ENCODE results near the gene TDRD6. TPM values are rescaled to one million over a fixed set of nuclear protein-coding genes. Genes with fewer than 3 reads are reported as not detected.
A peak's percentile ranks its signal among the peaks of the same experiment; 100 is the strongest.
"Not testable (repeated sequence)": the region's sequence is repeated elsewhere in the genome, so short reads cannot be mapped to it uniquely, and the experiment has no call there.

TDRD6 gene, protein sequence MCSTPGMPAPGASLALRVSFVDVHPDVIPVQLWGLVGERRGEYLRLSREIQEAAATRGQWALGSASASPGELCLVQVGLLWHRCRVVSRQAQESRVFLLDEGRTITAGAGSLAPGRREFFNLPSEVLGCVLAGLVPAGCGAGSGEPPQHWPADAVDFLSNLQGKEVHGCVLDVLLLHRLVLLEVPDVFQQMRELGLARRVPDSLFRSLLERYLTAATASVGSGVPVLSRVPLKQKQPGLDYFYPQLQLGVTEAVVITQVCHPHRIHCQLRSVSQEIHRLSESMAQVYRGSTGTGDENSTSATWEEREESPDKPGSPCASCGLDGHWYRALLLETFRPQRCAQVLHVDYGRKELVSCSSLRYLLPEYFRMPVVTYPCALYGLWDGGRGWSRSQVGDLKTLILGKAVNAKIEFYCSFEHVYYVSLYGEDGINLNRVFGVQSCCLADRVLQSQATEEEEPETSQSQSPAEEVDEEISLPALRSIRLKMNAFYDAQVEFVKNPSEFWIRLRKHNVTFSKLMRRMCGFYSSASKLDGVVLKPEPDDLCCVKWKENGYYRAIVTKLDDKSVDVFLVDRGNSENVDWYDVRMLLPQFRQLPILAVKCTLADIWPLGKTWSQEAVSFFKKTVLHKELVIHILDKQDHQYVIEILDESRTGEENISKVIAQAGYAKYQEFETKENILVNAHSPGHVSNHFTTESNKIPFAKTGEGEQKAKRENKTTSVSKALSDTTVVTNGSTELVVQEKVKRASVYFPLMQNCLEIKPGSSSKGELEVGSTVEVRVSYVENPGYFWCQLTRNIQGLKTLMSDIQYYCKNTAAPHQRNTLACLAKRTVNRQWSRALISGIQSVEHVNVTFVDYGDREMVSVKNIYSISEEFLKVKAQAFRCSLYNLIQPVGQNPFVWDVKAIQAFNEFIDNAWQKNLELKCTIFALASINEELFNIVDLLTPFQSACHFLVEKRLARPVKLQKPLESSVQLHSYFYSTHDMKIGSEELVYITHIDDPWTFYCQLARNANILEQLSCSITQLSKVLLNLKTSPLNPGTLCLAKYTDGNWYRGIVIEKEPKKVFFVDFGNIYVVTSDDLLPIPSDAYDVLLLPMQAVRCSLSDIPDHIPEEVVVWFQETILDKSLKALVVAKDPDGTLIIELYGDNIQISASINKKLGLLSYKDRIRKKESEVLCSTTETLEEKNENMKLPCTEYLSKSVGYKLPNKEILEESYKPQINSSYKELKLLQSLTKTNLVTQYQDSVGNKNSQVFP (N-terminal part only)
- total RNA-seq: 0.58 TPM
- long read RNA-seq: 0 reads

GRCh38 chr6:46687619-46688097, at the start of gene TDRD6:
TSS of gene TDRD6 (plus strand) at chr6:46687885. CDS start at chr6:46688129, 244 bp downstream.
- DNase-seq (ENCODE audit: low spot score): no peak

- no peak for DNase-seq (ENCODE audit: low spot score)
Observed at GRCh38 chr6:46637933-46638332, 49.8 kb upstream of the TDRD6 start.

GRCh38 chr6:46638650-46639049, 49.0 kb upstream of the TDRD6 start:
- no peak for DNase-seq (ENCODE audit: low spot score)

DNA sequence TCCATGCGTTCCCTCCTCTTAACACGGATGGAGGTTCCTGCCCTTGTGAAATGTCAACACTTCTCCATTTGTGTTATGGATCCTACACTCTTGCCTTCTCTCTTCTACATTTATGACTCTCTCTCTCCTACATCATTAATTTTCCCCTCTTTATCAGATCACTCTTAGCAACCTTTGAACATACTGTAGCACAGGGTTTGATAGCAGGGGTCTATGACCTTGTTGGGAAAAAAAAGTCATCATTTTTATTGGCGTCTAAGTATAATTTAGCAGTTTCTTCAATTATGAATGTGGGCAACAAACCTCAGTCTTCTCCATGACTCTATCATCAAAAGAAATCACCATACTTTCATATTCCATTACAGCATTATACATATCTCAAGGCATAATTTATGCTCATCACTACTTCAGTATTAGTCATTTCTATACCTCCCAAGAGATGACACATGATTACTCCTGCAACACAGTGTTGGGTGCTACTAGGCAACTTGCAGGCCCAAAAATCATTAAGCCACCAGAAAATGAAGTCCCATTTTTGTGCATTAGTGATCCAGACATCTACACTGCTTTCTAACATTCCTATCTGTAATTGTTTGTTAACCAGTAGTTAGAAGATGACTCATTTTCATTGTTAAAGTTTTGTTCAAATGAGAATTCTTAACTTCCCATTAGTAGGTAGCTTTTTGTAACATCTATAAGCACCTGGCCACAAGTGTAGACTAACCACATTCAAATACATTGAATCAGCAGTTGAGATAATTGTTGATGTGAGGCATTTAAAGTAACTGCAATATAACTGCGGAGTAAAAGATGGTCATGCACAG, 44.5 kb upstream of the TDRD6 start:
- no peak for DNase-seq (ENCODE audit: low spot score)

DNA sequence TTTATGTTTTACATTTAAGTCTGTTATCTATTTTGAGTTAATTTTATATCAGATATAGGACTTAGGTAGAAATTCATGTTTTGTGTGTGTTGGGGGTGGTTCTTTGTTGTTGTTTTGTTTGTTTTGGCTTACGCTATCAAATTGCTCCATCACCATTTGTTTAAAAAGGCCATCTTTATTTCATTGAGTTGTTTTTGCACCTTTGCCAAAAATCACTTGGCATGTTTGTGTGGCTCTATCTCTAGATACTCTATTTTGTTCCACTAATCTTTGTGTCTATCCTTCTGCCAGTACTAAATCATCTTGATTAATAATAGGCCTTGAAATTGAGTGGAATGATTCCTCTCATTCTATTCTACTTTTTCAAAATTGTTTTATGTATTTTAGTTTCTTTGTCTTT, 42.4 kb upstream of the TDRD6 start:
- no peak for DNase-seq (ENCODE audit: low spot score)

DNA sequence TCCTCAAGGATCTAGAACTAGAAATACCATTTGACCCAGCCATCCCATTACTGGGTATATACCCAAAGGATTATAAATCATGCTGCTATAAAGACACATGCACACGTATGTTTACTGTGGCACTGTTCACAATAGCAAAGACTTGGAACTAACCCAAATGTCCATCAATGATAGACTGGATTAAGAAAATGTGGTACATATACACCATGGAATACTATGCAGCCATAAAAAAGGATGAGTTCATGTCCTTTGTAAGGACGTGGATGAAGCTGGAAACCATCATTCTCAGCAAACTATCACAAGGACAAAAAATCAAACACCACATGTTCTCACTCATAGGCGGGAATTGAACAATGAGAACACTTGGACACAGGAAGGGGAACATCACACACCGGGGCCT, 39.6 kb upstream of the TDRD6 start:
- not testable (repeated sequence) for DNase-seq (ENCODE audit: low spot score)

DNA sequence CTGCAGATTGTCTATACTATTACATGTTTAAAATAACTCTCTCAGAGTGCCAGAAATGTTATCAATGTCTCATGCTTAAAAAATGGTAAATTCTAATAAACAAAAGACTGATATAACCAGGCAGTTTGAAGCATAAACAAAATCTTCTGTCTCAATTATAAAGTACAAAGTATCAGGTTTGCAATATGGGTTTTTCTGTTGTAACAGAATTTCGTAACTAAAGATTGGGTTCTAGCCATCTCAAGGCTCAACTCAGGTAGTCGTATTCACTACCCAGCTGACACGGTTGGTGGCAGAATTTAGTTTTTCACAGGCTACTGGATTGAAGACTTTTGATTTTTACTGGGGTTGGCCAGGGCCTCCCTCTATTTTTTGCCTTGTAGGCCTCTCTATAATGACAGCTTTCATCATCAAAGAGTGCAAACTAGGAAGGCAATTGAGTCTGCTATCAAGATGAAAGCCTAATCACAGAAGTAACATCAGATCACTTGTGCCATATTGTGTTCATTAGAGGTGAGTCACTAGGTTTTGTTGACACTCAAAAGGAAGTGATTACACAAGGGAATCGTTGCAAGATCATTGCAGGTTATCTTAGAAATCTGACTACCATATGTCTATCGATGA, 38.7 kb upstream of the TDRD6 start:
- DNase-seq (ENCODE audit: low spot score): no peak

DNA sequence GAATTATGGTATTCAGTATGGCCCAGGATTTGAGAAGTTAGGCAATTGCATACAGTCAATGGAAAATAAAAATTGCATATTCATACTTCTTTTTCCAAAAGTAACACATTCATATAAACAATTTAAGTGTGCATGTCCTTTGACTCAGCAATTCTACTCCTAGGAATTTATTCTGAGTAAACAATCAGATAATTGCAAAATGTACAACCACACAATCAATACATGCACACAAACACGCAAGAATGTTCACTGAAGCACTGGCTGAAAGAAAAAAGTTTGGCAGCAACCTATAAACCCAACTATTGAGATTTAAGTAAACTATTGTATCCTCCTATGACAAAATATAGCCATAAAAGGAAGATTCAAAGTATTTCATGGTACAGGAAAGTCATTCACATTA, 36.7 kb upstream of the TDRD6 start:
- DNase-seq (ENCODE audit: low spot score): no peak

- no peak for DNase-seq (ENCODE audit: low spot score)
Observed at GRCh38 chr6:46651816-46652215, 35.9 kb upstream of the TDRD6 start.

GRCh38 chr6:46652232-46652602, 35.5 kb upstream of the TDRD6 start:
- DNase-seq (ENCODE audit: low spot score): no peak

GRCh38 chr6:46652603-46653438, 34.9 kb upstream of the TDRD6 start, which contains the start of the genes CYP39A1 and SLC25A27:
TSS of gene CYP39A1 (minus strand) at chr6:46652818. CDS start at chr6:46652582, 236 bp downstream.
TSS of gene SLC25A27 (plus strand) at chr6:46652975. CDS start at chr6:46653193, 218 bp downstream.
- DNase-seq (ENCODE audit: low spot score): peak; percentile 94

GRCh38 chr6:46653439-46654195, 34.1 kb upstream of the TDRD6 start:
- DNase-seq (ENCODE audit: low spot score): no peak

GRCh38 chr6:46655803-46656202, 31.9 kb upstream of the TDRD6 start:
- DNase-seq (ENCODE audit: low spot score): no peak

DNA sequence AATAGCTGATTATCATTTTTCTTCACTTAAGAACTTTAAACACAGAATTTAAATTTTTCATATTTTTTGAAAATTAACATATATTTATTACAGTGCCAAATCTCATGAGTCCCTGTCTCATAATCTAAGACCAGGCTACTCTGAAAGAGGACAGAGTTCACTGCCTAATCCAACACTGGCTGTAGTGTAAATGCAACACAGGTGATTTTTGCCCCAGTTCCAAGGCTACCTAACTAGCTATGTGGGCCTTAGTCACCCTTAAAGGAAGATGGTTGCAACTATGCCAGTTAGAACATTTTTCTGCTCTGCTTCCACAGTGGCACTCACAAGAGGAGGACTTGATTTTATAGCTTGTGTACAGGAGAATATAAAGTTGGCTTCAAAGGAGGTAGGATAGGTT, 30.0 kb upstream of the TDRD6 start:
- no peak for DNase-seq (ENCODE audit: low spot score)

DNA sequence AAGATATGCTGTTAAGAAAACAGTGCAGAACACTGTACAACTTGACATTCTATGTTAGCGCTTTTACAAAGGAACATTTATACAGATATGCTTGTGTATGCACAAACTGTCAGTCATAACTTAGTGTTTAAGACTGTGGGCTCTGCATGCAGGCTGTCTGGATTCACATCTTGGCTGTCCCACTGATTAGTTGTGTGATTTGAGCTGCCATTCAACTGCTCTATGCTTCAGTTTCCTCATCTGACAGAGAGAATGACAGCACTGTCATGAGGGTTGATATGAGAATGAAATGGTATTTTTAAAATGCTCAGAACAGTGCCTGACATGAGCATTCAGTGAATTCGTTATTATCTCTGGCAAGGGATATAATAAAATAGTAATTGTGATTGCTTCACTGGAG, 26.2 kb upstream of the TDRD6 start:
- DNase-seq (ENCODE audit: low spot score): no peak

GRCh38 chr6:46667377-46667776, 20.3 kb upstream of the TDRD6 start:
- DNase-seq (ENCODE audit: low spot score): no peak

GRCh38 chr6:46674410-46674809, 13.3 kb upstream of the TDRD6 start:
- DNase-seq (ENCODE audit: low spot score): no peak

All from mesenteric fat pad (tissue), 1 donor.